Naive thymus-derived CD4-positive, alpha-beta T cell (primary cell): ENCODE measurements around the gene IFITM2. TPM values are rescaled to one million over a fixed set of nuclear protein-coding genes. Genes with fewer than 3 reads are reported as not detected.
A peak's percentile ranks its signal among the peaks of the same experiment; 100 is the strongest.
"Not testable (repeated sequence)": the region's sequence is repeated elsewhere in the genome, so short reads cannot be mapped to it uniquely, and the experiment has no call there.

Experiments used
- ATAC-seq: fragments of 150-1000 bp; cut with Tn5 transposase; 2 replicates; pipeline ENCODE4 v1.10.0; 2021; ENCODE audit warnings: mild to moderate bottlenecking, moderate library complexity
- CTCF ChIA-PET: fragments of 350-600 bp; sonication (Branson Sonifier 250); formaldehyde crosslinking; loops from one replicate; lab custom pipeline; 2021; ENCODE audit warnings: antibody characterized with exemption; lab: Charles Lee
- POLR2A ChIA-PET: fragments of 350-600 bp; sonication (Branson Sonifier 250); formaldehyde crosslinking; loops from one replicate; lab custom pipeline; 2021; ENCODE audit warnings: antibody characterized with exemption, inconsistent platforms; lab: Charles Lee
- DNase-seq, 9 donors: peaks; one replicate each; pipeline versions ENCODE4 v3.0.0 to v3.0.0-alpha.2; 2020 to 2022; ENCODE audit warnings: mixed read lengths in 1 of 9
- H3K27ac ChIP-seq: one replicate; pipeline ENCODE4 v1.7.0; 2013; ENCODE audit warnings: mild to moderate bottlenecking, low read depth, low read length, moderate library complexity
- H3K27me3 ChIP-seq, 2 donors: one replicate each; pipeline ENCODE4 v1.7.0; 2013; ENCODE audit warnings: low read length in 2 of 2, mild to moderate bottlenecking in 2 of 2, moderate library complexity in 2 of 2; ENCODE audit not compliant: control insufficient read depth in 2 of 2, insufficient read depth in 2 of 2
- H3K36me3 ChIP-seq, 3 experiments: 1 replicate in 2 of 3; 2 replicates in 1 of 3; pipeline ENCODE4 v1.7.0; 2013; ENCODE audit warnings: low read length in 3 of 3, mild to moderate bottlenecking in 3 of 3, moderate library complexity in 1 of 3; ENCODE audit not compliant: insufficient read depth in 3 of 3, control insufficient read depth in 2 of 3
- H3K4me1 ChIP-seq, 2 donors: one replicate each; pipeline ENCODE4 v1.7.0; 2013; ENCODE audit warnings: low read length in 2 of 2, mild to moderate bottlenecking in 2 of 2, moderate library complexity in 1 of 2; ENCODE audit not compliant: control insufficient read depth in 2 of 2, insufficient read depth in 2 of 2
- H3K4me3 ChIP-seq: 2 replicates; pipeline ENCODE4 v1.7.0; 2013; ENCODE audit warnings: mild to moderate bottlenecking, low read length
- H3K9me3 ChIP-seq, 3 experiments: 1 replicate in 2 of 3; 2 replicates in 1 of 3; pipeline ENCODE4 v1.7.0; 2013; ENCODE audit warnings: low read length in 3 of 3; ENCODE audit not compliant: control insufficient read depth in 2 of 3
- H3K27ac Mint-ChIP-seq, 9 donors: one replicate each; pipeline ENCODE4 v1.8.0; 2020 to 2022; ENCODE audit warnings: mixed read lengths in 9 of 9, mild to moderate bottlenecking in 8 of 9, moderate library complexity in 5 of 9, inconsistent platforms in 2 of 9
- H3K27me3 Mint-ChIP-seq, 5 donors: one replicate each; pipeline ENCODE4 v1.8.0; 2021 to 2022; ENCODE audit warnings: mixed read lengths in 5 of 5, mild to moderate bottlenecking in 1 of 5
- H3K36me3 Mint-ChIP-seq, 5 donors: one replicate each; pipeline ENCODE4 v1.8.0; 2020 to 2022; ENCODE audit warnings: mixed read lengths in 5 of 5, mild to moderate bottlenecking in 3 of 5, inconsistent platforms in 1 of 5
- H3K4me1 Mint-ChIP-seq, 7 donors: one replicate each; pipeline ENCODE4 v1.8.0; 2020 to 2022; ENCODE audit warnings: mixed read lengths in 7 of 7, mild to moderate bottlenecking in 3 of 7, inconsistent platforms in 1 of 7
- H3K4me3 Mint-ChIP-seq, 10 donors: one replicate each; pipeline ENCODE4 v1.8.0; 2020 to 2022; ENCODE audit warnings: mild to moderate bottlenecking in 10 of 10, mixed read lengths in 10 of 10, moderate library complexity in 6 of 10, inconsistent platforms in 2 of 10
- H3K9me3 Mint-ChIP-seq, 11 donors: one replicate each; pipeline ENCODE4 v1.8.0; 2020 to 2022; ENCODE audit warnings: mixed read lengths in 11 of 11, mild to moderate bottlenecking in 4 of 11, inconsistent platforms in 1 of 11, moderate library complexity in 1 of 11
- intact Hi-C, 2 donors: fragments of 100-400 bp; cut with micrococcal nuclease; formaldehyde crosslinking; loops; one replicate each; pipeline ENCODE4 v1.15.1; 2023
- polyA plus RNA-seq, 2 donors: library from polyadenylated mRNA; unstranded; fragments of 300-500 nt; fragmentation: Illumina TruSeq; gene quantifications; one replicate each; pipeline ENCODE4 v1.2.3, GENCODE V29; 2021
- total RNA-seq, 6 experiments: library from RNA in 5 of 6; stranded (reverse) in 5 of 6; gene quantifications; 1 replicate in 5 of 6; 2 replicates in 1 of 6; pipeline ENCODE4 v1.2.3 and lab custom pipeline; 2021 to 2026

The IFITM2 gene
- total and polyA plus RNA-seq, 7 experiments from 2014 or later, result 143 to 3,315 (median 530) TPM

DNA sequence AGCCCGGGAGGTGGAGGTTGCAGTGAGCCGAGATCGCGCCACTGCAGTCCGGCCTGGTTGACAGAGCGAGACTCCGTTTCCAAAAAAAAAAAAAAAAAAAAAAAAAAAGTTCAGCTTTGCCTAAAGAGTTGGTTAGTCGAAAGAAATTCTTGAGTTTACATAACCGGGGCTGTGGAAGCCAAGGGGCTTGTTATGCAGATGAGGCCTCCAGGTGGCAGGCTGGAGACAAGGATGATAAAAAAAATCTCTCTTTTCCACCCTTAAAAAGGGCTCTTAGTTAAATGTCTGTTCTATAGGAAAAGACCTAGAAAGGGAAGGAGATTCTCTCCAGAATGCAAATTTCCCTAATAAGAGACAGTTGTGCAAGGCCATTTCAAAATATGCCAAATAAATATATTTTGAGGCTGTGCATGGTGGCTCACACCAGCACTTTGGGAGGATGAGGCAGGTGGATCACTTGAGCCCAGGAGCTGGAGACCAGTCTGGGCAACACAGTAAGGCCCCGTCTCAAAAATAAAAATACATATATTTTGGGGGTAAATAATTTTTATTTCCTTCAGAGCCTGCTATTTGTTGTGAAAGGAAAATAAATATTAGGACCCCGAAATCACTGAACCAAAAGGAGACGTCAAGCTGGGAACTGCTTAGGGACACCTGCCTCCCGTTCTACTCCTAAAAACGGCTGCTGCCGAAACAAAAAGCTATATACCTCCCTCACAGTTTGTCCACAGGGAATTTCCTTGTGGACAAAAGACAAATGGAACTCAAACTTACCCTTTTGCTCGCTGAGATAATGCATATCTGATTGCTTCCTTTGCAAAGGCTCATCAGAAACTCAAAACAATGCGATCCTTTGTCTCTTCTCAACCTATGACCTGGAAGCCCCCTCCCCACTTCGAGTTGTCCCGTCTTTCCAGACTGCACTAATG, 2.4 kb upstream of the IFITM2 start:
- H3K36me3 ChIP-seq, result no peaks in the 10 kb centered on the region
- peak in 6 of 9 donors; percentile 62 to 76 (median 70) for DNase-seq
- no peaks in the 10 kb centered on the region for H3K27me3 ChIP-seq
- POLR2A ChIA-PET, result interaction anchor here (0.6 to 4.1 kb wide), 18 partner anchors 10 to 144 kb away, joined by 3 to 28 read pairs (median 4); partner anchors contain the start of genes BET1L, IFITM1 and RIC8A
- peaks cover 0 to 9% (median 0%) of the 10 kb centered on the region in 5 donors for H3K27me3 Mint-ChIP-seq
- peak; percentile 44 for ATAC-seq
- peak overlapping the region; percentile 95 for H3K27ac ChIP-seq
- peaks cover 21 to 24% of the 10 kb centered on the region in 2 donors for H3K4me1 ChIP-seq
- H3K4me3 Mint-ChIP-seq, result peak overlapping the region in 7 of 10 donors; percentile 0 to 55 (median 47)
- H3K4me3 ChIP-seq, result no peak overlapping the region
- intact Hi-C loops, result loop anchor here in 1 of 2 donors (1.0 to 5.0 kb wide), 8 partner anchors 51 to 202 kb away; partner anchors contain the start of genes PSMD13, RNH1 and SIRT3
- peaks cover 0 to 21% (median 8%) of the 10 kb centered on the region in 5 donors for H3K36me3 Mint-ChIP-seq
- H3K9me3 ChIP-seq, result no peaks in the 10 kb centered on the region
- H3K9me3 Mint-ChIP-seq, result no peaks in the 10 kb centered on the region
- CTCF ChIA-PET, result interaction anchor here (0.6 to 5.0 kb wide), 22 partner anchors 10 to 277 kb away, joined by 3 to 49 read pairs (median 4); partner anchors contain the start of gene PGGHG
- peaks cover 29 to 61% (median 48%) of the 10 kb centered on the region in 7 donors for H3K4me1 Mint-ChIP-seq
- H3K27ac Mint-ChIP-seq, result peak overlapping the region; percentile 14 to 97 (median 84)

DNA sequence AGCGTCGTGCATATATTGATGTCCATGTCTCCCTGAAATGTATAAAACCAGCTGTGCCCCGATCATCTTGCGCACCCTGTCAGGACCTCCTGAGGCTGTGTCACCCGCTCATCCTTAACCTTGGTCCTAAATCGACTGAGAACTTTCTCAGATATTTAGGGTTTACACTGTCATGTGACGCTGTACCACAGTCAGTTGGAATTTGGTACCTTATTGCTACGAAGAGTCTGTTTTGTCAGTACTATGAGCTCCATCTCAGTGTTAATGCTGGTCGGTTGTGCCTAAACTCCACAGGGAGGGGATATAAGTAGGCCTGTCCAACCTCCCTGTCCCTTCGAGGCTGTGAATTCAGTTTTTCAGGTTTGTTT, 1.8 kb upstream of the IFITM2 start:
- peak overlapping the region; percentile 95 for H3K27ac ChIP-seq
- H3K36me3 ChIP-seq, result no peaks in the 10 kb centered on the region
- CTCF ChIA-PET, result interaction anchor here (0.6 to 5.0 kb wide), 17 partner anchors 10 to 276 kb away, joined by 3 to 49 read pairs (median 5); partner anchors contain the start of gene PGGHG
- intact Hi-C loops, result loop anchor here in 1 of 2 donors (1.0 to 5.0 kb wide), 8 partner anchors 50 to 201 kb away; partner anchors contain the start of genes PSMD13, RNH1 and SIRT3
- peaks cover 21% of the 10 kb centered on the region in 2 donors for H3K4me1 ChIP-seq
- peaks cover 0 to 21% (median 8%) of the 10 kb centered on the region in 5 donors for H3K36me3 Mint-ChIP-seq
- H3K9me3 ChIP-seq, result no peaks in the 10 kb centered on the region
- no peaks in the 10 kb centered on the region for H3K9me3 Mint-ChIP-seq
- H3K27me3 ChIP-seq, result no peaks in the 10 kb centered on the region
- H3K27me3 Mint-ChIP-seq, result peaks cover 0 to 4% (median 0%) of the 10 kb centered on the region in 5 donors
- peak overlapping the region in 6 of 10 donors; percentile 1 to 65 (median 45) for H3K4me3 Mint-ChIP-seq
- H3K4me3 ChIP-seq, result no peak overlapping the region
- POLR2A ChIA-PET, result interaction anchor here (0.6 to 4.1 kb wide), 21 partner anchors 8 to 602 kb away, joined by 3 to 28 read pairs (median 4); partner anchors contain the start of genes BET1L, IFITM1, IFITM5 and RIC8A
- peaks cover 27 to 55% (median 42%) of the 10 kb centered on the region in 7 donors for H3K4me1 Mint-ChIP-seq
- no peak for DNase-seq
- H3K27ac Mint-ChIP-seq, result peak overlapping the region; percentile 3 to 97 (median 81)
- no peak for ATAC-seq

DNA sequence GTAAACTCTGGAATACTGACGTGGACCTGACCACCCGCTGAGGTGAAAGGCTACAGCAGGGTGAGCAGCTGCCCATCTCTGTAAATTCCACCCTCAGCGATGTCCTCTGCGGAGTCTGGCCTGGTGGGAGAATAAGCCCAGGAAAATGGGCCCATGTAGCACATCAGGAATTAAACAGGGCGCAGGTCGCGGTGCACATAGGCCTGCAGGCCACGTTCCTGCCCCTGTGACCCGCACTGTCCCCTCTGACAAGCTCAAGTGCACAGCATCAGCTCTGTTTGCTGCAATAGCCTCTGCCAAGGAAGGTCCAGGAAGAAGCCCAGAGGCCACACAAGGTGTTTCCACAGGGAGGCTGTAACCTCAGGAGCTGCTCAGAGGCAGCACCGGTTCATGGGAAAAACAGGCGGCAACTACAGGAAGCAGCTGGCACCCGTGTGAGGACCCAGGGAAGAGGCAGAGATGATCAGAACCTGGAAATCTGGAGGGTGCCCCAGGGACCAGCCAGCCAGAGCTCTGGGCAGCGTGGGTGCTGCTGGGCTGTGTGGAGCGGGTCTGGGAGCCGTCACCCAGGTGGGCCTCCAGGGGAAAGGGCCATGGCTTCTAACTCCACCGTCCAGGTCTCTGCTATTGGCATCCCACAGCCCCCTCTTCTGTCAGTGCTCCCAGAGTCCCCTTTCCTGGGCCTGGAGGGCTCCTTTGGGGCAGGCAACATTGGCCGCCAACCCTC, 808 bp upstream of the IFITM2 start:
- Histone ChIP-seq H3K4me3 (no peak overlapping the region), H3K9me3 (no peaks in the 10 kb centered on the region), H3K4me1 (peaks cover 21 to 23% of the 10 kb centered on the region in 2 donors), H3K36me3 (no peaks in the 10 kb centered on the region), H3K27ac (peak overlapping the region; percentile 95), H3K27me3 (no peaks in the 10 kb centered on the region)
- Mint-ChIP-seq H3K4me3 (peak overlapping the region in 9 of 10 donors; percentile 21 to 97 (median 93)), H3K36me3 (peaks cover 0 to 21% (median 8%) of the 10 kb centered on the region in 5 donors), H3K9me3 (no peaks in the 10 kb centered on the region), H3K27ac (peak overlapping the region in 8 of 9 donors; percentile 82 to 99 (median 96)), H3K27me3 (no peaks in the 10 kb centered on the region), H3K4me1 (peaks cover 28 to 55% (median 45%) of the 10 kb centered on the region in 7 donors)
- ATAC-seq (no peak), DNase-seq (no peak)
- intact Hi-C loops, result loop anchor here in 1 of 2 donors (1.0 to 5.0 kb wide), 3 partner anchors 13 to 200 kb away; partner anchors contain the start of genes IFITM3 and RNH1
- POLR2A ChIA-PET, result interaction anchor here (0.6 to 4.1 kb wide), 22 partner anchors 9 to 601 kb away, joined by 3 to 28 read pairs (median 4); partner anchors contain the start of genes BET1L, IFITM1, IFITM5 and RIC8A
- CTCF ChIA-PET, result interaction anchor here (0.6 to 5.0 kb wide), 9 partner anchors 9 to 211 kb away, joined by 3 to 49 read pairs (median 6); partner anchors contain the start of gene PGGHG

DNA sequence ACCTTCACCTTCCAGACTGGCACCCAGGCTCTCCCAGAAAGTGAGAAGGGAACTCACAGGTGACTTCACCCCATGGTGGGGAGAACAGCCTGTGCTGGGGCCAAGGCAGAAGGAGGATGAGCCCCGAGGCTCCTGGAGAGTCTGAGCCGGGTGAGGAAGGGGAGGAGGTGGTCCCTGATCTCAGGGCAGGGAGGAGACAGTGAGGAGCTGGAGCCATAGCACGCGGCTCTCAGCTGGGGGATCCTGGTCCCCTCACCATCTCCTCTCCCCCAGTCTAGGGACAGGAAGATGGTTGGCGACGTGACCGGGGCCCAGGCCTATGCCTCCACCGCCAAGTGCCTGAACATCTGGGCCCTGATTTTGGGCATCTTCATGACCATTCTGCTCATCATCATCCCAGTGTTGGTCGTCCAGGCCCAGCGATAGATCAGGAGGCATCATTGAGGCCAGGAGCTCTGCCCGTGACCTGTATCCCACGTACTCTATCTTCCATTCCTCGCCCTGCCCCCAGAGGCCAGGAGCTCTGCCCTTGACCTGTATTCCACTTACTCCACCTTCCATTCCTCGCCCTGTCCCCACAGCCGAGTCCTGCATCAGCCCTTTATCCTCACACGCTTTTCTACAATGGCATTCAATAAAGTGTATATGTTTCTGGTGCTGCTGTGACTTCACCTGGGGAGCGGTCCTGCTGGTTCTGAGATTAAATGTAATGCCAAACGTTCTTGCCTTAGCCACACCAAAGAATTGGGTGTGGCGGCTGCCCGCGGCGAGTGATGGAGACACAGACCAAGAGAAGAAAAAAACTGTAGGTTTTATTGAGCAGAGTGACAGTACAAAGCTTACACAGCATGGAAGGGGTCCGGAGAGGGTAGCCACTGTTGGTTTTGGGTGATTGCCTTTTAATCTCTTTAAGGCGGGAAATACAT, 1.4 kb downstream of the IFITM2 start:
- not testable (repeated sequence) for H3K36me3 ChIP-seq, H3K9me3 Mint-ChIP-seq, H3K9me3 ChIP-seq, H3K27me3 Mint-ChIP-seq, ATAC-seq, H3K27me3 ChIP-seq
- H3K4me3 ChIP-seq, result peak overlapping the region; percentile 72
- H3K4me1 Mint-ChIP-seq, result peaks cover 37 to 58% (median 48%) of the 10 kb centered on the region in 7 donors
- peaks cover 29 to 42% of the 10 kb centered on the region in 2 donors for H3K4me1 ChIP-seq
- CTCF ChIA-PET, result interaction anchor here (0.9 to 1.9 kb wide), 5 partner anchors 9 to 142 kb away, joined by 3 to 10 read pairs (median 3); partner anchors contain the start of gene PTDSS2
- DNase-seq, result peak in 3 of 9 donors; percentile 42 to 51 (median 50)
- H3K4me3 Mint-ChIP-seq, result peak overlapping the region; percentile 91 to 99 (median 95)
- H3K36me3 Mint-ChIP-seq, result peaks cover 0 to 31% (median 9%) of the 10 kb centered on the region in 5 donors
- intact Hi-C loops, result loop anchor here in 1 of 2 donors (2.0 to 5.0 kb wide), 3 partner anchors 28 to 198 kb away; partner anchors contain the start of gene RNH1
- peak overlapping the region; percentile 95 for H3K27ac ChIP-seq
- POLR2A ChIA-PET, result interaction anchor here (0.6 to 2.0 kb wide), 19 partner anchors 8 to 197 kb away, joined by 3 to 16 read pairs (median 4); partner anchors contain the start of genes BET1L and RIC8A
- peak overlapping the region; percentile 95 to 99 (median 96) for H3K27ac Mint-ChIP-seq

DNA sequence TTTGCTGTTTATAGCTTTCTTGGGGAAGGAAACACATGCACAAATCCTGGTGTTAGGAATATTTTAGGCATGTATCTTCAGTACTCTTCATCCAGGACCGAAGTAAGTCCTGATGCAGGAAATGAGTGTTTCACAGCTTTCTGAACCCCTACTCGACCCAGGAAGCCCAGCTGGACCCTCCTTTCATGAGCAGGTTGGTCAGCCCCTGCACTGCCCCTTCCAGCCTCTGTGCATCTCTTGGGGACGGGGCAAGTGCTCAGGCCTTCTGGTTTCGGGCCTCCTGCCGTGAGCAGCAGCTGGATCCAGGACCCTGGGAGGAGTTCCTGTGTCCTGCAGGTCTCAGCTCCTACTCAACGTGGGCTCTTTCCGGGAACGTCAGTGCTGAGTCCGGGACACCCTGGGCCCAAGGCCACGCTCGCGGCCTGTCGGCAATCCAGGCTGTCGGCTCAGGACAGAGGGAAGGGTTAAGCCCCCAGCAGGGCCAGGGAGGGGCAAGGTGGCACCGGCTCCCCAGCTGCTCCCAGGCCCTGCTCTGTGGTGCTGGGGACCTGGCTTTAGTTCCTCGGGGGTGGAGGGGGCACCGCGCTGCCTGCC, 2.5 kb downstream of the IFITM2 start:
- Histone ChIP-seq H3K4me1 (peaks cover 24 to 42% of the 10 kb centered on the region in 2 donors), H3K4me3 (peak overlapping the region; percentile 72), H3K27ac (peak overlapping the region; percentile 95)
- H3K27me3 ChIP-seq, H3K9me3 Mint-ChIP-seq, ATAC-seq, H3K9me3 ChIP-seq, H3K36me3 ChIP-seq, DNase-seq, H3K27me3 Mint-ChIP-seq: not testable (repeated sequence)
- Mint-ChIP-seq H3K36me3 (peaks cover 7 to 42% (median 15%) of the 10 kb centered on the region in 5 donors), H3K4me3 (peak overlapping the region; percentile 91 to 99 (median 95)), H3K4me1 (peaks cover 36 to 57% (median 46%) of the 10 kb centered on the region in 7 donors), H3K27ac (peak overlapping the region; percentile 95 to 99 (median 96))
- intact Hi-C loops, result loop anchor here (2.0 to 5.0 kb wide), 3 partner anchors 29 to 197 kb away; partner anchors contain the start of gene RNH1 (in 2 of the 2)
- POLR2A ChIA-PET, result interaction anchor here (1.0 to 2.0 kb wide), 13 partner anchors 9 to 196 kb away, joined by 3 to 16 read pairs (median 5); partner anchors contain the start of genes BET1L and RIC8A
- CTCF ChIA-PET, result interaction anchor here (0.6 to 1.9 kb wide), 4 partner anchors 9 to 140 kb away, joined by 3 to 10 read pairs (median 4); partner anchors contain the start of gene PTDSS2
